Measurements from ENCODE around the gene SCAMP3. TPM values are rescaled to one million over a fixed set of nuclear protein-coding genes. Genes with fewer than 3 reads are reported as not detected.

Gene SCAMP3
- total and polyA plus RNA-seq, 5 donors, result 50.3 to 65.2 (median 57.0) TPM

- H3K9me3 ChIP-seq (ENCODE audit: control insufficient read depth, low read length), result no peaks in the 10 kb centered on the region
- intact Hi-C loops (cut with DNase I), result loop anchor here in 1 of 4 donors (10.0 kb wide), 1 partner anchor 245 kb away; no protein-coding TSS in a partner anchor
- H3K4me1 ChIP-seq (ENCODE audit: control insufficient read depth, insufficient read depth, low read length), result no peaks in the 10 kb centered on the region
- no peak for ATAC-seq
- no peak for DNase-seq
- WGBS, result 92% methylated on average over 21 of the region's 21 CpGs
- H3K27me3 ChIP-seq (ENCODE audit: control insufficient read depth, insufficient read depth), result no peaks in the 10 kb centered on the region
- H3K27ac ChIP-seq (ENCODE audit: low read length), result no peak overlapping the region
- no peak overlapping the region for H3K4me3 ChIP-seq (ENCODE audit: low read length)
Measured at GRCh38 chr1:155269381-155269780, 7.2 kb upstream of the SCAMP3 start.

- Histone ChIP-seq H3K27ac (ENCODE audit: low read length) (no peak overlapping the region), H3K4me1 (ENCODE audit: control insufficient read depth, insufficient read depth, low read length) (no peaks in the 10 kb centered on the region), H3K27me3 (ENCODE audit: control insufficient read depth, insufficient read depth) (no peaks in the 10 kb centered on the region), H3K9me3 (ENCODE audit: control insufficient read depth, low read length) (no peaks in the 10 kb centered on the region), H3K4me3 (ENCODE audit: low read length) (no peak overlapping the region)
- WGBS, result 89% methylated on average over 21 of the region's 21 CpGs
- DNase-seq (no peak), ATAC-seq (no peak)
- intact Hi-C loops (cut with DNase I), result loop anchor here in 1 of 4 donors (10.0 kb wide), 1 partner anchor 246 kb away; no protein-coding TSS in a partner anchor
Measured at GRCh38 chr1:155268630-155269029, 6.5 kb upstream of the SCAMP3 start.

GRCh38 chr1:155267373-155267772 is 5.2 kb upstream of the SCAMP3 start:
- 75% methylated on average over 2 of the region's 2 CpGs for WGBS
- no peak for DNase-seq
- intact Hi-C loops (cut with DNase I), result loop anchor here in 1 of 4 donors (10.0 kb wide), 1 partner anchor 247 kb away; no protein-coding TSS in a partner anchor
- Histone ChIP-seq H3K4me1 (ENCODE audit: control insufficient read depth, insufficient read depth, low read length) (peaks cover 2% of the 10 kb centered on the region), H3K27me3 (ENCODE audit: control insufficient read depth, insufficient read depth) (no peaks in the 10 kb centered on the region), H3K27ac (ENCODE audit: low read length) (peak overlapping the region; percentile 8), H3K4me3 (ENCODE audit: low read length) (no peak overlapping the region), H3K9me3 (ENCODE audit: control insufficient read depth, low read length) (no peaks in the 10 kb centered on the region)
- ATAC-seq, result no peak

GRCh38 chr1:155266553-155266952 is 4.4 kb upstream of the SCAMP3 start:
- no peaks in the 10 kb centered on the region for H3K27me3 ChIP-seq (ENCODE audit: control insufficient read depth, insufficient read depth)
- H3K4me3 ChIP-seq (ENCODE audit: low read length), result no peak overlapping the region
- peaks cover 2% of the 10 kb centered on the region for H3K4me1 ChIP-seq (ENCODE audit: control insufficient read depth, insufficient read depth, low read length)
- 75% methylated on average over 6 of the region's 6 CpGs for WGBS
- ATAC-seq (no peak), DNase-seq (no peak)
- no peak overlapping the region for H3K27ac ChIP-seq (ENCODE audit: low read length)
- no peaks in the 10 kb centered on the region for H3K9me3 ChIP-seq (ENCODE audit: control insufficient read depth, low read length)
- intact Hi-C loops (cut with DNase I), result loop anchor here in 1 of 4 donors (10.0 kb wide), 1 partner anchor 248 kb away; no protein-coding TSS in a partner anchor

GRCh38 chr1:155263067-155263466 is 907 bp upstream of the SCAMP3 start:
- no peak for ATAC-seq
- WGBS, result 87% methylated on average over 11 of the region's 11 CpGs
- intact Hi-C loops (cut with DNase I), result loop anchor here in 1 of 4 donors (10.0 kb wide), 1 partner anchor 252 kb away; no protein-coding TSS in a partner anchor

GRCh38 chr1:155261493-155261851 is 688 bp downstream of the SCAMP3 start:
- Histone ChIP-seq H3K9me3 (ENCODE audit: control insufficient read depth, low read length) (no peaks in the 10 kb centered on the region), H3K27me3 (ENCODE audit: control insufficient read depth, insufficient read depth) (no peaks in the 10 kb centered on the region), H3K4me3 (ENCODE audit: low read length) (peak overlapping the region; percentile 76), H3K4me1 (ENCODE audit: control insufficient read depth, insufficient read depth, low read length) (peaks cover 7% of the 10 kb centered on the region), H3K27ac (ENCODE audit: low read length) (peak overlapping the region; percentile 69)
- intact Hi-C loops (cut with DNase I), result loop anchor here in 1 of 4 donors (10.0 kb wide), 1 partner anchor 253 kb away; no protein-coding TSS in a partner anchor
- ATAC-seq, result peak in 1 of 2 donors; percentile 1
- under 1% methylated on average over 9 of the region's 9 CpGs for WGBS
- DNase-seq, result peak in 2 of 3 donors; percentile 63 to 69

More at GRCh38 chr1:155263067-155263466, 907 bp upstream of the SCAMP3 start:
- Histone ChIP-seq H3K4me1 (ENCODE audit: control insufficient read depth, insufficient read depth, low read length) (peaks cover 7% of the 10 kb centered on the region), H3K27ac (ENCODE audit: low read length) (peak overlapping the region; percentile 34), H3K27me3 (ENCODE audit: control insufficient read depth, insufficient read depth) (no peaks in the 10 kb centered on the region), H3K4me3 (ENCODE audit: low read length) (no peak overlapping the region), H3K9me3 (ENCODE audit: control insufficient read depth, low read length) (no peaks in the 10 kb centered on the region)
- no peak for DNase-seq

GRCh38 chr1:155260276-155260675 is 1.9 kb downstream of the SCAMP3 start:
- 92% methylated on average over 5 of the region's 5 CpGs for WGBS
- Histone ChIP-seq H3K27me3 (ENCODE audit: control insufficient read depth, insufficient read depth) (no peaks in the 10 kb centered on the region), H3K4me3 (ENCODE audit: low read length) (no peak overlapping the region), H3K4me1 (ENCODE audit: control insufficient read depth, insufficient read depth, low read length) (peaks cover 7% of the 10 kb centered on the region), H3K27ac (ENCODE audit: low read length) (no peak overlapping the region), H3K9me3 (ENCODE audit: control insufficient read depth, low read length) (no peaks in the 10 kb centered on the region)
- intact Hi-C loops (cut with DNase I), result loop anchor here in 1 of 4 donors (10.0 kb wide), 1 partner anchor 255 kb away; no protein-coding TSS in a partner anchor
- no peak for ATAC-seq
- no peak for DNase-seq

- DNase-seq (peak in 2 of 3 donors; percentile 24 to 61), ATAC-seq (peak in 1 of 2 donors; percentile 6)
- Histone ChIP-seq H3K27me3 (ENCODE audit: control insufficient read depth, insufficient read depth) (no peaks in the 10 kb centered on the region), H3K4me3 (ENCODE audit: low read length) (peak overlapping the region; percentile 67), H3K27ac (ENCODE audit: low read length) (peak overlapping the region; percentile 82), H3K9me3 (ENCODE audit: control insufficient read depth, low read length) (no peaks in the 10 kb centered on the region), H3K4me1 (ENCODE audit: control insufficient read depth, insufficient read depth, low read length) (peaks cover 9% of the 10 kb centered on the region)
- 76% methylated on average over 20 of the region's 20 CpGs for WGBS
- intact Hi-C loops (cut with DNase I), result loop anchor here in 2 of 4 donors (5.0 to 10.0 kb wide), 2 partner anchors 66 to 339 kb away; partner anchors contain the start of gene RUSC1 (in 1 of the 2)
Measured at GRCh38 chr1:155256058-155256852, 5.9 kb downstream of the SCAMP3 start.

GRCh38 chr1:155255243-155256007 is 6.7 kb downstream of the SCAMP3 start, which contains the start of gene ENTREP3:
ENTREP3 (minus strand) TSS chr1:155255483; CDS start chr1:155254877, 606 bp downstream.
- ATAC-seq (peak; percentile 91 to 93), DNase-seq (peak; percentile 90 to 96 (median 95))
- Histone ChIP-seq H3K27ac (ENCODE audit: low read length) (peak within 1 kb of the TSS; percentile 82), H3K4me1 (ENCODE audit: control insufficient read depth, insufficient read depth, low read length) (peaks cover 9% of the 10 kb centered on the region), H3K4me3 (ENCODE audit: low read length) (peak within 1 kb of the TSS; percentile 67), H3K27me3 (ENCODE audit: control insufficient read depth, insufficient read depth) (no peaks in the 10 kb centered on the region), H3K9me3 (ENCODE audit: control insufficient read depth, low read length) (no peaks in the 10 kb centered on the region)
- intact Hi-C loops (cut with DNase I), result loop anchor here in 2 of 4 donors (5.0 to 10.0 kb wide), 2 partner anchors 67 to 339 kb away; partner anchors contain the start of gene RUSC1 (in 1 of the 2)
- 1% methylated on average over 54 of the region's 54 CpGs for WGBS

- Histone ChIP-seq H3K4me3 (ENCODE audit: low read length) (peak overlapping the region; percentile 67), H3K9me3 (ENCODE audit: control insufficient read depth, low read length) (no peaks in the 10 kb centered on the region), H3K27ac (ENCODE audit: low read length) (peak overlapping the region; percentile 82), H3K27me3 (ENCODE audit: control insufficient read depth, insufficient read depth) (no peaks in the 10 kb centered on the region), H3K4me1 (ENCODE audit: control insufficient read depth, insufficient read depth, low read length) (peaks cover 9% of the 10 kb centered on the region)
- 1% methylated on average over 35 of the region's 35 CpGs for WGBS
- peak; percentile 14 to 26 for ATAC-seq
- intact Hi-C loops (cut with DNase I), result loop anchor here in 3 of 4 donors (5.0 to 10.0 kb wide), 3 partner anchors 68 to 340 kb away; partner anchors contain the start of gene RUSC1 (in 3 of the 3)
- DNase-seq, result peak in 2 of 3 donors; percentile 59 to 83
Measured at GRCh38 chr1:155254714-155255242, 7.4 kb downstream of the SCAMP3 start.
